IPS-15b (cell line): ENCODE data around the gene MESP2.
"Not testable (repeated sequence)": the region's sequence is repeated elsewhere in the genome, so short reads cannot be mapped to it uniquely, and the experiment has no call there.

Source experiments
- H3K27me3 ChIP-seq: one replicate; pipeline ENCODE4 v1.6.1; 2013; ENCODE audit warnings: low read length; ENCODE audit not compliant: control insufficient read depth, insufficient read depth
- H3K36me3 ChIP-seq: one replicate; pipeline ENCODE4 v1.6.1; 2013; ENCODE audit warnings: low read length; ENCODE audit not compliant: control insufficient read depth, insufficient read depth
- H3K4me1 ChIP-seq: one replicate; pipeline ENCODE4 v1.6.1; 2013; ENCODE audit warnings: mild to moderate bottlenecking, low read length; ENCODE audit not compliant: control insufficient read depth, insufficient read depth
- H3K4me3 ChIP-seq: one replicate; pipeline ENCODE4 v1.5.1; 2013; ENCODE audit warnings: low read depth, low read length
- H3K9ac ChIP-seq: one replicate; pipeline ENCODE4 v1.6.1; 2013; ENCODE audit warnings: low read depth, mild to moderate bottlenecking, low read length
- H3K9me3 ChIP-seq: one replicate; pipeline ENCODE4 v1.6.1; 2013; ENCODE audit warnings: mild to moderate bottlenecking, low read length; ENCODE audit not compliant: control insufficient read depth, insufficient read depth

Gene MESP2

DNA sequence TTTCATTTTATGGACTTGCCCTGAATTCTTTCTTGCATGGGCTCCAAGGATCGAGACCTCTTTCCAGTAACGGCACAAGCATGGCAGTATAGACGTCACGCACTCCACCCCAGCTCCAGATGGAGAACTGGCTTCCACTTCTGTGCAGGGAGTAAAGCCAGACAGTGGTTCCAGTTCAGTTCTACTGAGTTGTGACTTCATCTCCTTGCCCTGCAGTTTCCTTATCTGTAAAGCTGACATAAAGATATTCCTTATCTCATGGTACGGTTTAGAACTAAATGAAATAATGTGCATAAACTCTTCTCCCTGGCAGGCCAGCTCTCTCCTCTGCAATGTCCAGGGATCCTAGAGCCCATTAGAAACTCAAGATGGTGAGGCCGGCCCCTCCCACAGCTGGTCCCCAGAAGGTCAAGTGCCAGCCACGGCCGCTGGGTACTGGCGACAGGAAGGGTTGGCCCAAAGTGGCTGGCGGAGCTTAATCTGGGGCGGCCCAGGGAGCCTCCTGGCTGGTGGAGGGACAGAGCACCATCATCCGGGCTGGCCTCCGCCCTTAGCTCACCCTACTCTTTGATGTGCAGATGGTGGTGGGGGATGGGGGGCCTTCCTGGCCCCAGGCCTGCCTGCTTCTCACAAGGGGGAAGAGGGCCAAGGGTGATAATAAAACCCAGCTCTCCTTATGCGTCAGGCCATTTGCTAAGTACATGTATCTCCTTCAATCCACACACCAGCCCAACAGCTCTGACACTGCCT, 7.2 kb downstream of the MESP2 start:
- no peak overlapping the region for H3K9ac ChIP-seq
- H3K36me3 ChIP-seq, result no peaks in the 10 kb centered on the region
- H3K4me1 ChIP-seq, result peaks cover 9% of the 10 kb centered on the region
- H3K9me3 ChIP-seq, result no peaks in the 10 kb centered on the region
- no peak overlapping the region for H3K4me3 ChIP-seq
- H3K27me3 ChIP-seq, result peaks cover 19% of the 10 kb centered on the region

DNA sequence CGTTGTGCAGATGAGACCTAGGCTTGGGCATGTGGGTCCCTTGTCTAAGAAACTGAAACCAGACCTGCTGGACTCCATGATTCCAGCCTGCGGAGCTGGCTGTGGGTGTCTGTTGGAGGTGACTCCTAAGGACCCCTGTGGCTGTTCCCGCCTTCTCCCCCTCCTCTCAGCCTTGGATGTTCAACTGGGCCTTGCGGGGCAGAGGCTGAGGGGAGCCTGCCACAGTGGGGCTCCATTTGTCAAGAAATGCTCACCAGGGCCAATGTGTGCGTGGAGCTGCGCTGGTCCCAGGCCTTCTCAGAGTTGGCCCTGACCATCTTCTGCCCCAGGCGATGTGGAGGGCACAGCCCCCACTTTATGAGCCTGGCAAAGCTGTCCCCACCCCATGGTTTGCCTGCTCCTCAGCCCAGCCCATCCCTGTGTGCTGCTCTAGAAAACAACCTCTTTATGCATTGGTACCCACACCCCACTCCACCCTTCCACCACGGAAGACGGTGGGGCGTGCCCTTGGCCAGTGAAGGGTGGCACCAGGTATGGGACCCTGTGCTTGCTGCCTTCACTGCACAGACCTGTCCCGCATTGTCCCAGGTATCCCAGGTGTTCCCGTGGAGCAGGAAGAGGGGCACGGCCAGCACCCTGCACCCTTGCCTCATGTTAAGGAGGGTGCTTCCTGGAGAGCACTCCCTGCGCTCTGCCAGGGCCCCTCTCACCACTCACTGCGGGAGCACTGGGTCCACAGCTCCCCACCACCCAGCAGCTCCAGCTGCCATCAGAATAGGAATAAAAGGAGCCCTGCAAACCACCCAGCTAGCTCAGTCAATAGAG, 7.9 kb downstream of the MESP2 start:
- H3K36me3 ChIP-seq, result no peaks in the 10 kb centered on the region
- H3K9me3 ChIP-seq, result no peaks in the 10 kb centered on the region
- H3K4me1 ChIP-seq, result peaks cover 9% of the 10 kb centered on the region
- H3K9ac ChIP-seq, result no peak overlapping the region
- H3K4me3 ChIP-seq, result no peak overlapping the region
- peaks cover 12% of the 10 kb centered on the region for H3K27me3 ChIP-seq

DNA sequence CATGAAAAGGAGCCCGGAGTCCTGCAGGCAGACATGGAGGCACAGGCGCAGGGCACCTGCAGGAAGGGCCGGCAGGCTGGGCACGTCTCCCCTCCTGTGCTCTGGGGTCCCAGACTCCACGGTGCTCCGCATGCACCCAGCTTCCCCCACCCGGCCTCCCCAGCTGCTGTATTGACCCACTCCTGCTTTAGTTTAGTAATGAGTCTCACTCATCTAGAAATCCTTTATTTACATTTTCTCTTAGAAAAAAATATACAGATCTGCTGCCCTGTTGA, 8.5 kb downstream of the MESP2 start:
- no peaks in the 10 kb centered on the region for H3K9me3 ChIP-seq
- H3K4me1 ChIP-seq, result peaks cover 9% of the 10 kb centered on the region
- H3K4me3 ChIP-seq, result no peak overlapping the region
- no peak overlapping the region for H3K9ac ChIP-seq
- H3K36me3 ChIP-seq, result no peaks in the 10 kb centered on the region
- peaks cover 12% of the 10 kb centered on the region for H3K27me3 ChIP-seq

DNA sequence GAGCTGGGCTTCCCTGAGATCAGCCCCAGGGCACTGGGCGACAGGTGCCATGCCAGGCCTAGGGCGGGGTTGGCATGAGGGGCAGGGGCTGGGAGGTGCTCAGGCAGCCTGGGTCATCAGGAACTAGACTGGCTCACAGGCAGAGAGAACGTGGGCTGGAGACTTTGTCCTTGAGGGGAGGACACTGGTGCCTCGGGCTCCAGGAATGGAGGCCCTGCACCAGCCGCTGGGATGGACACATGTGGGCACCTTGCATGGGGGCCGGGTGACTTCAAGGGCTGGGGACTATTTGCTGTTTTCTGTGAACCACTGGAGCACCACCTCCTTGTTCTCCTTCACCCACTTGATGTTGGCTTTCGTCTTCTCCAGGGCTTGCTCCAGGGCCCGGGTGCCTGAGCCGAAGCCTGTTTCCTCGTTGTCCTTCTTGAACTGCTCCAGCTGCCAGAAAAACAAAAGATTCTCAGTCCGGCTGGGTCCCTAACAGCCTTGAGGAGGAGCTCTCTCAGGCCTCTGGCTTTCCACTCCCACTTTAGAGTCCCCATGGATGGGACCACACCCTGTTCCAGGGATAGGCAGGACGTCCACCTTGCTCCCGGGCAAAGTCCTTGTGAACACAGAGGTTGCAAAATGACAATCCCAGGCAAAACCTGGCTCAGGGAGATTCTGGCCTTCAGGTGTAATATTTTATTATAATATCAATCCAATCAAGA, 9.1 kb downstream of the MESP2 start:
- no peaks in the 10 kb centered on the region for H3K9me3 ChIP-seq
- peaks cover 12% of the 10 kb centered on the region for H3K27me3 ChIP-seq
- H3K4me1 ChIP-seq, result peaks cover 9% of the 10 kb centered on the region
- no peak overlapping the region for H3K9ac ChIP-seq
- no peak overlapping the region for H3K4me3 ChIP-seq
- H3K36me3 ChIP-seq, result no peaks in the 10 kb centered on the region

DNA sequence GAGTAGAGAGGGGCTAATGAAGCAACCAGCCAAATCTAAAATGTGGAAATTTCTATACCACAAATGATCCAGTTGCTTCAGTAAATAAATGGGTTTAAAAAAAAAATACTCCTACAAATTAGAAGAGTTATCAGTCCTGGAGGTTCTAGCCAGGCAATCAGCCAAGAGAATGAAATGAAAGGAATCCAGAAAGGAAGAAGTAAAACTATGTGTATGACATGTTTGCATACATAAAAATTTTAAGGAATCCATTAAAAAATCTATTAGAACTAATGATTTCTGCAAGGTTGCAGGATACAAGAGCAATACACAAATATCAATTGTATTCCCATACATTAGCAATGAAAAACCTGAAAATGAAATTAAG, 9.6 kb downstream of the MESP2 start:
- H3K4me1 ChIP-seq, result peaks cover 9% of the 10 kb centered on the region
- H3K27me3 ChIP-seq, result peaks cover 9% of the 10 kb centered on the region
- no peak overlapping the region for H3K9ac ChIP-seq
- H3K9me3 ChIP-seq, result no peaks in the 10 kb centered on the region
- H3K4me3 ChIP-seq, result no peak overlapping the region
- no peaks in the 10 kb centered on the region for H3K36me3 ChIP-seq

DNA sequence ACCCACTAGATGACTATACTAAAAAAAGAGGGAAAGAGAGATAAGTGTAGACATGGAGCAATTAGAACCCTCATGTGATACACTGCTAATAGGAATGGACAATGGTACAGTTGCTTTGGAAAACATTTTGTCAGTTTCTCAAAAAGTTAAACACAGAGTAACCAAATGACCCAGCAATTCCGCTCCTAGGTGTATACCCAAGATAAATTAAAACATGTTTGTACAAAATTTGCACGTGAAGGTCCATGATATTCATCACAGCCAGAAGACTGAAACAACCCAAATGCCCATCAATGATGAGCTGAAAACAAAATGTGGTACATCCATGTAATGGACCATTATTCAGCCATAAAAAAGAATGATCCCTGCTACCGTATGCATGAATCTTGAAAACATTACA, 11.8 kb downstream of the MESP2 start:
- Histone ChIP-seq H3K4me1 (peaks cover 9% of the 10 kb centered on the region), H3K9me3 (no peaks in the 10 kb centered on the region), H3K36me3 (no peaks in the 10 kb centered on the region), H3K4me3 (no peak overlapping the region), H3K27me3 (no peaks in the 10 kb centered on the region), H3K9ac (no peak overlapping the region)

DNA sequence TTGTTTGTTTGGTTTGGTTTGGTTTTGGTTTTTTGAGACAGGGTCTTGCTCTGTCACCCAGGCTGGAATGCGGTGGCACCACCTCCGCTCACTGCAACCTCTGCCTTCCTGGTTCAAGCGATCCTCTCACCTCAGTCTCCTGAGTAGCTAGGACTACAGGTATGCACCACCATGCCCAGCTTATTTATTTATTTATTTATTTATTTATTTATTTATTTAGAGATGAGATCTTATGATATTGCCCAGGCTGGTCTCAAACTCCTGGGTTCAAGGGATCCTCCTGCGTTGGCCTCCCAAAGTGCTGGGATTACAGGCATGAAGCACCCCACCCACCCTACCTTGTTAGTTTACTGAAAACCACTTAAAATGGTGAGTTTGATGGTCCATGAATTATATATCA, 12.5 kb downstream of the MESP2 start:
- not testable (repeated sequence) for H3K9ac ChIP-seq, H3K9me3 ChIP-seq, H3K4me3 ChIP-seq, H3K27me3 ChIP-seq, H3K4me1 ChIP-seq, H3K36me3 ChIP-seq

DNA sequence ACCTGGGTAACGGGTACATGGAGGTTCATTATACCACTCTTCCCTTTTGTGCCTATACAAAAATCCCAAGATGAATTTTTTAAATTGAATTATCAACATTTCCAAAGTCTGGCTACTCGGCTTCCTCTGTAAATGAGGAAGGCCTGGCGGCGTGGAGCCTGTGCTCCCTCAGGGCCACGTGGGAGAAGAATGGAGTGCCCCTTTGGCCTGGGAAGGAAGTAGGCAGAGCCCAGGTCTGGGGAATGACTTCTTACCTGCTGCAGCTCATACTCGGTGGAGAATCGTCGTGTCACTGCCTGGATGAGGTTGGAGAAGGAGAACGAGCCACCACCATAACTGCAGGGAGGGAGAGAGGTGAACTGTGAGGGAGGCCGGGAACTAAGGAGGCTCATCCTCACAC, 14.1 kb downstream of the MESP2 start:
- Histone ChIP-seq H3K4me1 (no peaks in the 10 kb centered on the region), H3K9ac (no peak overlapping the region), H3K36me3 (no peaks in the 10 kb centered on the region), H3K4me3 (no peak overlapping the region), H3K9me3 (no peaks in the 10 kb centered on the region), H3K27me3 (no peaks in the 10 kb centered on the region)

DNA sequence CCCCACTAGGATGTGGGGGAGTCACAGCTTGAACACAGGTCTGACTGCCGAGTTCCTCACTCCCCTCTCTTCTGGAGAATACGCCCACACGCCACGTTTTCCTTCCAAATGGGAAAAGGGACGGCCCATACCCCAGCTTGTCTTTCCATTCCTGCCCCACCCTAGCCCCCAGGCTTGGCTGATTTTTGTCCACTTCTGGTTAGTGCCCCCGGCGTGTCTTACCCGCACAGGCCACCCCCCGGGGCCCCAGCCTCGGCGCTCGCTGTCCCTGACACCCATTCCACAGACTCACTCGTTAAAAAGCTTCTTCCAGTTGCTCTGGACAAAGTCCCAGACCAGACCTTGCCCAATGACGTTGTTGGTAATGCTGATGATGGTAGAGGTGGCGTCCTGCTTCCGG, 14.5 kb downstream of the MESP2 start:
- Histone ChIP-seq H3K4me3 (no peak overlapping the region), H3K9me3 (no peaks in the 10 kb centered on the region), H3K36me3 (no peaks in the 10 kb centered on the region), H3K27me3 (no peaks in the 10 kb centered on the region), H3K9ac (no peak overlapping the region), H3K4me1 (no peaks in the 10 kb centered on the region)

DNA sequence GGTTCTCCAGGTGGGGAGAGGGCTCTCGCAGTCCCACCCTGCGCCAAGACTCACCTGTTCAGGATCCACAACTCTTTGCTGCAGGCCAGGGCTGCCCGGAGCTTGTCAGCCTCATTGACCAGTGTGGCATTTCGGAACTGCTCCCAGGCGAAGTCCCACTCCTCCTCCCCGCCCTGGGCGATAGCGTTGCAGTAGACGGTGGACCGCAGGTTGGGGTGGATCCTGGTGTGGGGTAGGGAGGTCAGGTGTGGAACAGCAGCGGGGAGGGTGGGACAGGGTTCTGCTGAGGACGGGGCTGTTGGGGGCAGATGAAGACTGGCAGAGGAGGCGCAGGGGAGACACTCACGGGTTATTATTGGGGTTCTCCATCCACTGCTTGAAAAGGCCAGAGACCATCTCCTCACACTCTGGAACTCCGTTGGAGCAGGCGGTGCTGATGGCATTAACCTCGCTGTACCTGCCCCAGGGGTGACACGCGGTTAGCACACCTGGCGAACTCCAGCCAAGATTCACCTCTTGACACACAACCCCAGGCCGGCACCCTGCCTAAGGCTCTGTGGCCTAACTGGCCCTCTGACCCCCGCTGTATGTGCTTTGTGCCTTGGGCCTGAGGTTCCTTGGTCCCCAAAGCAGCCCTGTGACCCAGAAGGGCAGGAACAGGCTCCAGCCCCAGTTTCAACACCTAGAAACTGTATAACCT, 16.1 kb downstream of the MESP2 start:
- H3K36me3 ChIP-seq, result no peaks in the 10 kb centered on the region
- no peaks in the 10 kb centered on the region for H3K27me3 ChIP-seq
- H3K4me3 ChIP-seq, result no peak overlapping the region
- no peaks in the 10 kb centered on the region for H3K4me1 ChIP-seq
- no peak overlapping the region for H3K9ac ChIP-seq
- H3K9me3 ChIP-seq, result no peaks in the 10 kb centered on the region

DNA sequence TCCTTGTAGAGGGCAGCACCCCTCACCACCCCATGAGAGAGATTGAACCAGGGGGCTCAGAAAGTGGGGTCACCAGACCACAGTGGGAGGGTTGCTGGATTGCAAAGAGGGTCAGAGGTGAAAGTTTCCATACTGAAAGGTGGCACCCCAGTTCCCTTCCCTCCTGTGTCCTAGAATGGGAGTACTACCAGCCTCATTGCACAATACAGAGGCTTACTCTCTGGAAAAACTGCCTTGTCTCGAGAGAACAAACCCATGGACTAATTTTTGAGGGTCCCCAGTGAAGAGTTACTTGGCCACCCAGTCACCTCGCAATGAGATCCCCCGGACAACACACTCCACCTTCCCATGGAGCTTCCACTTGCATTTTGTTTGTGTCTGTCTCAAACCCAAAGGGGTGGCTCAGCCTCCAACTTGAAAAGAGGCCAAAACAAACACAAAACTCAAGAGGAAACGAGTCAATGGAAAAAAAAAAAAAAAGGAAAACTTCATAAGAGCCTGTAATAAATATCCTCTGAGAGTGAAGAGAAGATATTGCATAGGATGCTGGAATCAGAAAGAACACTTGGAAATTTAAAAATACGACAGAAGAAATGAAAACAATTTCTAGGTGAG, 18.6 kb downstream of the MESP2 start:
- Histone ChIP-seq H3K4me3 (no peak overlapping the region), H3K4me1 (no peaks in the 10 kb centered on the region), H3K36me3 (no peaks in the 10 kb centered on the region), H3K9me3 (no peaks in the 10 kb centered on the region), H3K27me3 (no peaks in the 10 kb centered on the region), H3K9ac (no peak overlapping the region)
